OCI-LY1 (cell line): ENCODE data around the gene OR56A1.

Experiments used
- EZH2 ChIP-seq: fragments of 200-600 bp; sonication (generic), shearing (Covaris generic); IDR thresholded peaks from 2 replicates; pipeline ENCODE4 v1.8.0; 2017; ENCODE audit warnings: borderline replicate concordance, mixed run types, mild to moderate bottlenecking, antibody characterized with exemption, low read length, moderate library complexity, mixed read lengths
- TF ChIP-seq, protein P1 (sequence below): fragments of 200-600 bp; sonication (generic), shearing (Covaris generic); IDR thresholded peaks from 2 replicates; pipeline ENCODE4 v1.5.1; 2017; ENCODE audit warnings: mild to moderate bottlenecking, antibody characterized with exemption, low read length, moderate library complexity, mixed read lengths

DNA sequence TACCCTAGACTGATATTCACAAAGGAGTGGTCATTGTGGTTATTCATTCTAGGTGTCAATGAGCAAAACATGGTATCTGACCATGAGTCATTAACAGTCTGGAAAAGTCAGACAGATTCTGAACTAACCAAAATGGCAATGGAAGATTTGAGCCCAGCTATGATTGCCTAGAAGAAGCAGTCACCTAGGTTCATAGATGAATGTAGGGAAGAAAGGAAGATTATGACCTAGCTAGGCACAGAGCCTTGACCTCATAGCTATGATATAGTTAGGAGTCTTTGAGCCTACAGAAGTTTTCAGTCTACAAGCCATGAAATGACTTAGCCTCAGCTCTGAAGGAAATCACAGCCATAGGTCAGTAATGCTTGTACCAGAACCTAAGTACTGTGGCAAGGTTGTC, 24.2 kb downstream of the OR56A1 start:
- TF ChIP-seq, protein P1, sequence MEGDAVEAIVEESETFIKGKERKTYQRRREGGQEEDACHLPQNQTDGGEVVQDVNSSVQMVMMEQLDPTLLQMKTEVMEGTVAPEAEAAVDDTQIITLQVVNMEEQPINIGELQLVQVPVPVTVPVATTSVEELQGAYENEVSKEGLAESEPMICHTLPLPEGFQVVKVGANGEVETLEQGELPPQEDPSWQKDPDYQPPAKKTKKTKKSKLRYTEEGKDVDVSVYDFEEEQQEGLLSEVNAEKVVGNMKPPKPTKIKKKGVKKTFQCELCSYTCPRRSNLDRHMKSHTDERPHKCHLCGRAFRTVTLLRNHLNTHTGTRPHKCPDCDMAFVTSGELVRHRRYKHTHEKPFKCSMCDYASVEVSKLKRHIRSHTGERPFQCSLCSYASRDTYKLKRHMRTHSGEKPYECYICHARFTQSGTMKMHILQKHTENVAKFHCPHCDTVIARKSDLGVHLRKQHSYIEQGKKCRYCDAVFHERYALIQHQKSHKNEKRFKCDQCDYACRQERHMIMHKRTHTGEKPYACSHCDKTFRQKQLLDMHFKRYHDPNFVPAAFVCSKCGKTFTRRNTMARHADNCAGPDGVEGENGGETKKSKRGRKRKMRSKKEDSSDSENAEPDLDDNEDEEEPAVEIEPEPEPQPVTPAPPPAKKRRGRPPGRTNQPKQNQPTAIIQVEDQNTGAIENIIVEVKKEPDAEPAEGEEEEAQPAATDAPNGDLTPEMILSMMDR, result no peak
- no peak for TF ChIP-seq EZH2
